Embryonic facial prominence (tissue), 1 donor: ENCODE measurements around the gene CTDSPL2.
"Not testable (repeated sequence)": the region's sequence is repeated elsewhere in the genome, so short reads cannot be mapped to it uniquely, and the experiment has no call there.

Experiments used
- DNase-seq: peaks from one replicate; pipeline ENCODE4 v3.0.0-alpha.2; 2016; ENCODE audit errors: extremely low spot score

The CTDSPL2 gene

GRCh38 chr15:44482090-44482489 is 54.7 kb downstream of the CTDSPL2 start:
- no peak for DNase-seq

DNA sequence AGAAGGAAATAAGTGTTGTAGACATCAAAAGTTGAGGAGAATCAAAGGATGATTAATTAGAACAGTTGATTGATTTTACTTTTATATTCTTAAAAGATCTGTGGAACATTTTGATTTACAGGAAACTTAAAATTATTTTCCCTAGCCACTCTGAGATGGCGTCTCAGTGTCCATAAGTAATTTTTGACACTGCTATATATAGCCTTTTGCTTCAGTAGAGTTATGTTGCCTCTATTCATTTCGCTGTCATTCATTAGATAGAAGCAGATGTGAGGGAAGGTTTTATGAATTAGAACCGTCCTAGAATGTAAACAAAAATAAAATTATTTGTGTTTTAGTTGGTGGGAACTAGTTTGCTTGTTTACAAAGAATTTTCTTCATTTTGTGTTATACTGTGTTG is 58.5 kb downstream of the CTDSPL2 start:
- no peak for DNase-seq

DNA sequence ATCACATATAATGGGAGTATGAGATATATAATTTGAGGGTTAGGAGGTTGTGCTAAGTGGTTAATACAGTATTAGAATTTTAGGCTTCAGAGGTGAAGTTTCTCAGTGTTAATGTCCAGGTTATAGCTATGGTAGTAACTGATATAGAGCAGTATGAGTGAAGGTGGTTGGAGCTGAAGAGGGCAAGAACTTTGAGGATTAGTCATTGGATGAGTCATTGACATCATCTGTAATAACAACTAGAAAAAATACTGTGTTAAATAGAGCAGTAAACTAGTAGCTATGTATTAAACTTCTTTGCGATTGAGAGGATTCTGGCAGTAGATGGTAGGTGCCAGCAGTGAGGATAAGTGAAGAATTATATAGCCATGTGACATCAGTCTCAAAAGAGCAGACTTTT is 62.0 kb downstream of the CTDSPL2 start:
- no peak for DNase-seq

- no peak for DNase-seq
These were observed 63.2 kb downstream of the CTDSPL2 start for GRCh38 chr15:44490622-44491021.

- no peak for DNase-seq
These were observed 64.6 kb downstream of the CTDSPL2 start for GRCh38 chr15:44492040-44492439.

DNA sequence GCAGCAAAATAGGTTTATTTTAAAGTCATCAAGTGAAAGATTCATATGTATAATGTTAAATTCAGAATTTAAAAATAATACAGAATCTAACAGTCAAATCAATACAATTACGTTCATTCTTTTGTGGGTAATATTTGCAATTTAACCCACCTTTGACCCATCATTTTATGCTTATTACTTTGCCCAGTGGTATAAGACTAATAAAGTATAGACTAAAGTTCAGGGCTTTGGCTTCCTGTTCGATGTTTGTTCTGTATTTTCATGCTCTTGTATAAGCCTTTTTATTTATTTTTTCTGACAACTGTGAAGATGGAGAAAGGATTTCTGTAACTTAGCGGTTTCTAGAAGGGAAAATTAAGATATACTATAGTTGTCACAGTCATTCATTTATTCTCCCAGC is 65.2 kb downstream of the CTDSPL2 start:
- DNase-seq = no peak

GRCh38 chr15:44495562-44495961 is 68.1 kb downstream of the CTDSPL2 start:
- DNase-seq = no peak

DNA sequence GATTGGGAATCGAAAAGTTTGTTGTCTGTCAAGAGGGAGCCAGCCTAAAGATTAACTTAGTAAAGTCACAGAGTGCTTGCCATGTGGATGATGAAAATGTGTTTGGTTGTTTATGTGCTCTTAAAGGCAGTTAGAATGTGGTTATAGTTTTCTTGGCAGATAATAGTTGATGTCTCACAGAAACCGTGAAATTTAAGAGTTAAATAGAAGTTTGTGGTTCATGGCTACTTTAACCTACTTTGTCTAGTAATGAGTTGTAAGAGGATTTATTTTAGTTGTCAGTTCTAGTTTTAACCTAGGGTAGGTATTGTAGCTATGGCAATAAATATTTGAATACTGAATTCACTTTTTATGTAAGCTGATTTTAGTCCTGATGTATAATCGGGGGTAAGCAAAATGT is 73.1 kb downstream of the CTDSPL2 start:
- DNase-seq = no peak

DNA sequence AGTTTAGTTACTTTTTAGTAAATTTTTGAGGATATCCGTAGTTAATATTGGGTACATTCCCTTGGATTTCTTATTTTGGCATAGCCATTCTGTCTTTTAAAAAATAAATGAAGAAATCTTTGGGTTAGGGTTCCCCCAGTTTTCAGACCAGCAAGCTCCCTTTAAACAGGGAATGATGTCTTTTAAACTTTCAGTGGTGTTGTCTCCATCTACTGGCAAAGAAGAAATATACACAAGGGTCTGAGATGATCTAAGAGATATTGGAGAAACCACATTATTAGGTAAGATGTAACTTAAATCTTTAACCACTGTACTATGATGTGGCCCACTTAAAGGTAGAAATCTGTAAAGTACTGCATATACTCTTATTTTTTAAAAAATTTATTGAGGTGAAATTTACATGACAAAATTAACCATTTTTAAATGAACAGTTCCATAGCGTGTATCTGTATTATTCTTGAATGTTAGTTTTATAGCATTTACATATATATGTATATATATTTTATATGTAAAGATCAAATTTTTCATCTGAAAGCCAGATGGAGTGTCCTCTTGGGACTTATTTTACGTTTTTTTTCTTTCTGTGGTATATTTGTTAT is 74.4 kb downstream of the CTDSPL2 start:
- DNase-seq = peak; percentile 18

DNA sequence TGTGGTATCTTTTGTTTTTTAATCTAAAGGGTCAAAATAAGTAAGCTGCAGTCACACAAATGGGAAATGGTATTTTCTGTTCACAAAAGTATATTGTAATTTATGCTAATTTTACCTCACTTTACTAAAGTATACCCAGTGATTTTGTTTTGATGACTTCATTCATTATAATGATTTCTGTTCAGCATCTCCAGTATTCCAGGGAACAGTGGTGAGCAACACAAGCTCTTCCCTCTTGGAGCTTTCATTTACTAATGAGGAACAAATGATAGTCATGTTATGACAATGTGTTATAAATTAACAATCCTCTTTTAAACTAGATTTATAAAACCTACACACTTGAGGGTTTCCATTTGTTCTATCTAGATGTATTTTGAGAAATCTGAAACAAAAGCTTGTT is 89.0 kb downstream of the CTDSPL2 start:
- no peak for DNase-seq

DNA sequence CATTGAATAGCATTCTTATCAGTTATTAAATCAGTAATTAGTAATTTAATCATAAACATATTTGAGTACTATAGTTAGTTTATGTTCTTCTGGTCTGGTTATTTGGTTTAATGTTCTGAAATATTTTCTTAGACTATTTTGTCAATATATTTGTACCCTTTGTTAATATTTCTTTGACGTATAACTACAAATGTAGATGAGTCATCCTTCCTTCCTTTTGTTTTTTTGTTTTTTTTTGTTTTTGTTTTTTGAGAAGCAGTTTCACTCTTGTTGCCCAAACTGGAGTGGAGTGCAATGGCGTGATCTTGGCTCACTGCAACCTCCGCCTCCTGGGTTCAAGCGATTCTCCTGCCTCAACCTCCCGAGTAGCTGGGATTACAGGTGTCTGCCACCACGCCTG is 92.1 kb downstream of the CTDSPL2 start:
- DNase-seq = no peak

- DNase-seq = no peak
These were observed 97.6 kb downstream of the CTDSPL2 start for GRCh38 chr15:44525018-44525417.

- DNase-seq = no peak
These were observed 99.8 kb downstream of the CTDSPL2 start for GRCh38 chr15:44527241-44527640.

- DNase-seq = no peak
These were observed 102.6 kb downstream of the CTDSPL2 start for GRCh38 chr15:44529864-44530604.

DNA sequence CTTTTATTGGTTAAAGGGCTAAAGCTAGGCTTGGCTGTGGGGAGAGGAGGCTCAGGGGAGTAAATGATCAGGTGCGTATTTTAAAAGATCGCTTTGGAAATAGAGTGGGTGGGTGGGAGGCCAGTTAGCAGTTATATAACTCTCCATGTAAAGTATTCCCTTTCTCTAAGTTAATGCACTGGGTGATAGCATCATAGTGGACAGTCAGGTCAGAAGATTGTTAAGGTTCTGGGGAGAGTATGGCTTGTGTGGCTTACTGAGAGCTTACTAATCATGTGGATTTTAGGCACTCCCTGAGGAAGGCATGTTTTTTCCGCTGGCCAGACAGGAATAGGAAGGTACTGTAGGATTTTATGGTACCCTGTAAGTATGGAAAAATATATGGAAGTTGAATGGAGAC is 103.2 kb downstream of the CTDSPL2 start:
- no peak for DNase-seq

- DNase-seq = not testable (repeated sequence)
These were observed 104.8 kb downstream of the CTDSPL2 start for GRCh38 chr15:44532275-44532674.

GRCh38 chr15:44532689-44533088 is 105.3 kb downstream of the CTDSPL2 start:
- DNase-seq = no peak

DNA sequence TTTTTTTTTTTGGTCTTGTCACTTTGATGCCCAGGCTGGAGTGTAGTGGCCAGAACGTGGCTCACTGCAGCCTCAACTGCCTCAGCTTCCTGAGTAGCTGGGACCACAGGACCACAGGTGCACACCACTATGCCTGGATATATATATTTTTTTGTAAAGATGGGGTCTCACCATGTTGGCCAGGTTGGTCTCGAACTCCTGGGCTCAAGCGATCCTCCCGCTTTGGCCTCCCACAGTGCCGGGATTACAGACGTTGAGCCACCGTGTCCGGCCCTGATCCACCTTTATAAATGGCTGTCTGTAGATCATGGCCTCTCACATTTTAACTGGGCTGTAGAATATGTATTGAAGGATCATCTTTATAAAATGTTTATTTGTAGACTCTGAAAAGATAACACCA is 107.7 kb downstream of the CTDSPL2 start:
- no peak for DNase-seq

DNA sequence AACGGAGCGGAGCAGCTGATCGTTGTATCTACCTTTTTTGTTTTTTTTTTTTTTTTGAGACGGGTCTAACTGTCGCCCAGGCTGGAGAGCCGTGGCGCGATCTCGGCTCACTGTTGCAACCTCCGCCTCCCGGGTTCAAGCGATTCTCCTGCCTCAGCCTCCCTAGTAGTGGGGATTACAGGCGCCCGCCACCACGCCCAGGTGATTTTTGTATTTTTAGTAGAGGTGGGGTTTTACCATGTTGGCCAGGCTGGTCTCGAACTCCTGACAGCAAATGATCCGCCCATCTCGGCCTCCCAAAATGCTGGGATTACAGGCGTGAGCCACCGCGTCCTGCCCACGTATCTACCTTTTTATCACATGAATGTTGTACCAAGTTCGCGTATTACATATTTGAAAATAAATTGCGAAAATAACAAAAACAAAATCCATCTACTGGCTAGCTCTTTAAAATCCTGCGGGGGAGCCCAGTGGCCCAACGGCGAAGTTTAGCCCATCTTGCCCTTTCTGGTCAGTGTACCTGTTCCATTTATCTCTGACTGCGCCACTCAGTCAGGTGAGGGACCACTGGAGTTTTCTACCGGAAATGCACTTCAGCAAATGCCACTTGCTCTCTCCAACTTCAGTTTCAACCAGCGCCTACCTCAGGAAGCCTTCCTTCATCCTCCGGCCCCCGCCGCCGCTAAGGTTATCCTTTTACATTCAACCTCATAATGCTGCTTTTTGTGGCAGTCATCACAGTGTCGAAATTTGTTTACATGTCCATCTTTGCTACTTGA is 108.3 kb downstream of the CTDSPL2 start:
- no peak for DNase-seq

- peak; percentile 11 for DNase-seq
These were observed 109.0 kb downstream of the CTDSPL2 start for GRCh38 chr15:44536302-44536961.

DNA sequence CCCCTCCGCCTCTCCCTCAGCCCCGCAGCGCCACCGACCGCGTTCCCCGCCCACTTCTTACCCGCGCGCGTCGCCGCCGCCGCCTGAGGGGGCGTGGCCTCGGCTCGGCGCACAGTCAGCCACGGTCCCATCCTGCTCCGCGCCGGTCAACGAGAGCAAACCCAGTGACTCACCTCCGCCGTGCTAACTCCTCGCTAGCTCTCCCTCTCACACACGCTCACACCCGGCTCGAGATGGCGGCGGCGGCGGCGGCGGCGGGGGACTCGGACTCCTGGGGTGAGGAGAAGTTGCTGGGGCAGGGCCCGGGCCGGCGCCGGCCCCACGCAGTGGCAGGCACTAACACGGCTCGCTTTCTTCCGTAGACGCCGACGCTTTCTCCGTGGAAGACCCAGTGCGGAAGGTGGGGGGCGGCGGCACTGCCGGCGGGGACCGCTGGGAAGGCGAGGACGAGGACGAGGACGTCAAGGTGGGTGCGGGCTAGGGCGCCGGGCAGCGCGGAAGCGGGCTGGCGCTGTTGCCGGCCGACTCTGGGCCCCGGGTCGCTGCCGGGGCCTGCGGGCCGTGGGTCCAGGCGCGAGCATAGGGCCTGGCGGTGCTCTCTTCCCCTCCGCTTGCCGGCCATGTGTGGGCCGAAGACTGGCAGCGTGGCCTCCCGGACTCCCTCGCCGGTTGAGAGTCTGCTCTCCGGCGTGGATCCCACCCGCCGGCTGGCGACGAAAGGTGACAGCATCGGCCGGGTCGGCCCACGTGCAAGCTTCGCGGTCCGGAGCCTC is 109.7 kb downstream of the CTDSPL2 start, which contains the start of gene EIF3J:
EIF3J (plus strand) TSS at position 186 of the 773 bp plus-strand sequence; CDS start at position 234, 48 bp downstream.
- DNase-seq = peak; percentile 93
